Measurements from ENCODE around the gene KLRC3. TPM values are rescaled to one million over a fixed set of nuclear protein-coding genes. Genes with fewer than 3 reads are reported as not detected.
"Not testable (repeated sequence)": the region's sequence is repeated elsewhere in the genome, so short reads cannot be mapped to it uniquely, and the experiment has no call there.

KLRC3 gene
- total RNA-seq, 1 experiment from 2014 or later = 2.3 TPM

GRCh38 chr12:10372559-10372958 lies 47.8 kb downstream of the KLRC3 start:
- DNase-seq (ENCODE audit: unreplicated experiment) = no peak
- CTCF ChIA-PET = no interaction called here
- H3K36me3 Mint-ChIP-seq (ENCODE audit: insufficient read depth, unreplicated experiment) = peaks cover 26% of the 10 kb centered on the region
- POLR2A ChIA-PET = interaction anchor here (2.7 to 3.1 kb wide), 2 partner anchors 19 to 22 kb away, joined by 11 to 31 read pairs; no protein-coding TSS in a partner anchor
- no peak overlapping the region for H3K4me3 Mint-ChIP-seq (ENCODE audit: unreplicated experiment)
- peaks cover 8% of the 10 kb centered on the region for H3K9me3 Mint-ChIP-seq (ENCODE audit: unreplicated experiment)
- peaks cover 29% of the 10 kb centered on the region for H3K4me1 Mint-ChIP-seq (ENCODE audit: insufficient read depth, unreplicated experiment)
- BruUV-seq (replicated peaks) = no TSS peak
- peak overlapping the region; percentile 1 for H3K27ac Mint-ChIP-seq (ENCODE audit: low read depth, unreplicated experiment)
- no peaks in the 10 kb centered on the region for H3K27me3 Mint-ChIP-seq (ENCODE audit: insufficient read depth, unreplicated experiment)
- TF ChIP-seq CTCF (IDR thresholded peaks at IDR 0.05; ENCODE audit: unreplicated experiment) = no peak
- intact Hi-C loops (cut with micrococcal nuclease) = no loop called here

- H3K27ac Mint-ChIP-seq (ENCODE audit: low read depth, unreplicated experiment) = peak overlapping the region; percentile 1
- POLR2A ChIA-PET = interaction anchor here (2.3 to 3.1 kb wide), 2 partner anchors 20 to 21 kb away, joined by 6 to 31 read pairs; no protein-coding TSS in a partner anchor
- peaks cover 29% of the 10 kb centered on the region for H3K4me1 Mint-ChIP-seq (ENCODE audit: insufficient read depth, unreplicated experiment)
- CTCF ChIA-PET; H3K4me3 Mint-ChIP-seq (ENCODE audit: unreplicated experiment); intact Hi-C loops (cut with micrococcal nuclease); H3K27me3 Mint-ChIP-seq (ENCODE audit: insufficient read depth, unreplicated experiment); BruUV-seq (replicated peaks); H3K9me3 Mint-ChIP-seq (ENCODE audit: unreplicated experiment); DNase-seq (ENCODE audit: unreplicated experiment): not testable (repeated sequence)
- H3K36me3 Mint-ChIP-seq (ENCODE audit: insufficient read depth, unreplicated experiment) = peaks cover 25% of the 10 kb centered on the region
These were observed 48.4 kb downstream of the KLRC3 start for GRCh38 chr12:10371893-10372535.

DNA sequence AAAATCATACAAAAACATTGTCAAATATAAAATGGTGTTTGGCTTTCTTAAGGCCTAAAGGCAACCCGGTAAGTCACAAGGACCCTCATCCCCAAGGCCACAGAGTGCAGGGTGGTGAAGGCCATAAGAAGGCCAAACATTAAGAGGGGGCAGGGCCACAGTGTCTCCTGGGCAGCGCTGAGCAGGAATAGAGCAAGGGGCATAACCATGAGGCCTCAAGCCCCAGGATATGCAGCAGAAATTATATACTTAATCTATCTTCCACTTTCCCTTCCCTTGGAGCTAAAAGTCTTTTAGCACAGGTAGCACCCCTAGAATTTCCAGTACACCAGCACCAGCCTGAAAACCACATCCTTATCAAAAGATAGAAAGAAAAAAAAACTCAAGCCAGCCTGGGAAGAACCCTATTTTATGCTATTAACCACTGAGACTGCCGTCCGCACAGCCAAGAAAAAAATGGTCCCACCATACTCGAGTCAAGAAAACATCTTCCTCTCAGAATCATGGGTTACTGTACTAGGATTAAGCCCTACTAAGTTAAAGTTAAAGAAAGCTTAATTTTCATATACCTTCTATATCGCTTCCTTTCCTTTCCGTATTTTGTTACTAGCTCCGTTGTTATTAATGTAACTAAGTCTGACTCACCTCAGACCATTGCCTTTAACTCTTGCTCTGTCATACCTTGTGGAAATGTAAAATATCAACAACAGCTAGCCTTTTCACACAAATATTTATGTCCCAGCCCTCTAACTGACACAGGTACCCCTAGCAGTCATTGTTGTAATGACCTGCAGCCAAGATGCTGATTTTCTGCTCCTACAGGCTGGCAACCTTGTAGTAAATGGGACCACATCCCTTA lies 50.6 kb downstream of the KLRC3 start:
- ChIA-PET CTCF (interaction anchor here (1.2 kb wide), 1 partner anchor 24 kb away, joined by 4 read pairs; no protein-coding TSS in a partner anchor), POLR2A (interaction anchor here (0.7 to 2.3 kb wide), 2 partner anchors 23 to 376 kb away, joined by 3 to 6 read pairs; no protein-coding TSS in a partner anchor)
- H3K36me3 Mint-ChIP-seq (ENCODE audit: insufficient read depth, unreplicated experiment) = peaks cover 20% of the 10 kb centered on the region
- H3K27me3 Mint-ChIP-seq (ENCODE audit: insufficient read depth, unreplicated experiment) = no peaks in the 10 kb centered on the region
- no peak overlapping the region for H3K4me3 Mint-ChIP-seq (ENCODE audit: unreplicated experiment)
- no peak overlapping the region for H3K27ac Mint-ChIP-seq (ENCODE audit: low read depth, unreplicated experiment)
- intact Hi-C loops (cut with micrococcal nuclease) = no loop called here
- TF ChIP-seq CTCF (IDR thresholded peaks at IDR 0.05; ENCODE audit: unreplicated experiment) = no peak
- H3K4me1 Mint-ChIP-seq (ENCODE audit: insufficient read depth, unreplicated experiment) = peaks cover 28% of the 10 kb centered on the region
- no peak for DNase-seq (ENCODE audit: unreplicated experiment)
- BruUV-seq (replicated peaks) = no TSS peak
- H3K9me3 Mint-ChIP-seq (ENCODE audit: unreplicated experiment) = peaks cover 8% of the 10 kb centered on the region

DNA sequence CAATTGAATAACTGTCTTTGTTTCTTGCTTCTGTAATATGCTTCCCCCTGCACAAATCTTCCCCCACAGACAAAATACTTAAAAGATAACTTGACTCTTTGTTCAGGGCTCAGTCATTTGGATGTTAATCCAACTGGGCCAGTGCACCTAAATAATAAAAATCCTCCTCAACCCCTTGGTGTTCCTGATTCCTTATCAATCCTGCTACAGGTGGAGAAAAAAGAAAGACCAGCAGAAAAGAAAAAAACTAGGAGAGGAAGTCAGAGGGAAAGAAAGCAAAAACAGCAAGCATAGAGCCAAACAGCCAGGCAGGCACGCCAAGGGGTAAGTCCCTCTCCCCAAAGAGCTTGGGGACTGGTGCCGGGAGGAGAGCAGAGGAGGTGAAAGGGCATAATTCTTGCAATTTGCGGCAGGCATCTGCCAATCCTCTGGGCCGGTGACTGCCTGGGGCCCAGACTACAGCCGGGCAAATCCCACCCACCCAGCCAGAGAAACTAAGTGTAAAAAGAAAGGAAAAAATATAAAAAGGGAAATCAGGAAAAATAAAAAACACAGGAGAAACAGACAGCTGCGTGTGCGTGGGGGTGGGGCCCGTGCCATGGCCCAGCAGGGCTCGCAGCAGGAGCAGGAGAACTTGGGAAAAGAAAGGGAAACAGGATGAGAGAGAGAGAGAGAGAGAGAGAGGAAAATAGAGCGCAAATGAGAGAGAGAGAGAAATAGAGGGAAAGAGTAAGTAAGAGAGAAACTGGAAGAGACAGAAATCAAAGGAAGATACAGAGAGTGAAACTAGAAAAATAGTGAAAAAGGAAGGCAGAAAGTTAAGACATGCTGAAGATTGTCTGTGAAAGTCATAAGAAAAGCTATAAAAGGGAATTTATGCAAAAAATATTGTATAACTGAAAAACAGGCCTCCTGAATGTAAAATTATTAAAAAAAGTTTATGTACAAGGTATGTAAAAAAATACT lies 51.9 kb downstream of the KLRC3 start:
- BruUV-seq (replicated peaks) = no TSS peak
- intact Hi-C loops (cut with micrococcal nuclease) = no loop called here
- ChIA-PET CTCF (interaction anchor here (0.6 to 1.2 kb wide), 3 partner anchors 128 to 305 kb away, joined by 3 read pairs; no protein-coding TSS in a partner anchor), POLR2A (no interaction called here)
- H3K9me3 Mint-ChIP-seq (ENCODE audit: unreplicated experiment) = peaks cover 8% of the 10 kb centered on the region
- peaks cover 20% of the 10 kb centered on the region for H3K36me3 Mint-ChIP-seq (ENCODE audit: insufficient read depth, unreplicated experiment)
- TF ChIP-seq CTCF (IDR thresholded peaks at IDR 0.05; ENCODE audit: unreplicated experiment) = no peak
- no peaks in the 10 kb centered on the region for H3K27me3 Mint-ChIP-seq (ENCODE audit: insufficient read depth, unreplicated experiment)
- no peak overlapping the region for H3K27ac Mint-ChIP-seq (ENCODE audit: low read depth, unreplicated experiment)
- no peak for DNase-seq (ENCODE audit: unreplicated experiment)
- peaks cover 17% of the 10 kb centered on the region for H3K4me1 Mint-ChIP-seq (ENCODE audit: insufficient read depth, unreplicated experiment)
- H3K4me3 Mint-ChIP-seq (ENCODE audit: unreplicated experiment) = no peak overlapping the region

DNA sequence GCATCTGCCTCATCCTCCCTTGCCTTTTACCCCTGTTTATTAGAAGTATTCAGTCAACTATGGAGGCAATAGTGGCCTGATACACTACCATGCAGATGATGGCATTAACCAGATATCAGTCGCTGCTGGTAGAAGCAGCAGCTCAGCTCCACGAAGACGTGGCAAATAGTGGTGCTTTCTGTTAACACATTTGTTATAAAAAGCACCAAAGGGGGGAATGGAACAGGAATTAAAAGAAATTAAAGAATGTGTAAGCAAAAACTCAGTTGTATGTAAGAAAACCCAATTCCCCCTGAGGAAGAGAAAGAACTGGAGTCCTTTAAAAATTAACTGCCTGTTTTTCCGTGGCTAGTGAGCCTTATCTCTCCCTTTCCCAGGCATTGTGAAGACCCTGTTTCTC lies 52.7 kb downstream of the KLRC3 start:
- Mint-ChIP-seq H3K36me3 (ENCODE audit: insufficient read depth, unreplicated experiment) (peaks cover 20% of the 10 kb centered on the region), H3K4me1 (ENCODE audit: insufficient read depth, unreplicated experiment) (peaks cover 14% of the 10 kb centered on the region)
- H3K27me3 Mint-ChIP-seq (ENCODE audit: insufficient read depth, unreplicated experiment); H3K9me3 Mint-ChIP-seq (ENCODE audit: unreplicated experiment); BruUV-seq (replicated peaks); H3K27ac Mint-ChIP-seq (ENCODE audit: low read depth, unreplicated experiment); DNase-seq (ENCODE audit: unreplicated experiment); H3K4me3 Mint-ChIP-seq (ENCODE audit: unreplicated experiment): not testable (repeated sequence)
- POLR2A ChIA-PET = interaction anchor here (1.5 to 5.9 kb wide), 3 partner anchors 25 to 154 kb away, joined by 4 to 135 read pairs (median 38); partner anchors contain the start of gene GABARAPL1
- intact Hi-C loops (cut with micrococcal nuclease) = loop anchor here (1.0 kb wide), 3 partner anchors 134 to 307 kb away; partner anchors contain the start of gene STYK1
- CTCF ChIA-PET = interaction anchor here (0.6 to 4.6 kb wide), 11 partner anchors 14 to 382 kb away, joined by 3 to 35 read pairs (median 5); no protein-coding TSS in a partner anchor
